GM12875 (cell line): ENCODE measurements around the gene THPO.
A peak's percentile ranks its signal among the peaks of the same experiment; 100 is the strongest.

Source experiments
- H3K4me3 ChIP-seq: one replicate; pipeline ENCODE4 v1.5.1; 2011; ENCODE audit warnings: low read depth, low read length, control low read depth
- TF ChIP-seq, protein P1 (sequence below): IDR thresholded peaks from 2 replicates; pipeline ENCODE4 v1.5.1; 2011; ENCODE audit warnings: low read depth, mild to moderate bottlenecking, control low read depth, inconsistent platforms, low read length, moderate library complexity, borderline replicate concordance; ENCODE audit not compliant: insufficient read depth

Gene THPO

DNA sequence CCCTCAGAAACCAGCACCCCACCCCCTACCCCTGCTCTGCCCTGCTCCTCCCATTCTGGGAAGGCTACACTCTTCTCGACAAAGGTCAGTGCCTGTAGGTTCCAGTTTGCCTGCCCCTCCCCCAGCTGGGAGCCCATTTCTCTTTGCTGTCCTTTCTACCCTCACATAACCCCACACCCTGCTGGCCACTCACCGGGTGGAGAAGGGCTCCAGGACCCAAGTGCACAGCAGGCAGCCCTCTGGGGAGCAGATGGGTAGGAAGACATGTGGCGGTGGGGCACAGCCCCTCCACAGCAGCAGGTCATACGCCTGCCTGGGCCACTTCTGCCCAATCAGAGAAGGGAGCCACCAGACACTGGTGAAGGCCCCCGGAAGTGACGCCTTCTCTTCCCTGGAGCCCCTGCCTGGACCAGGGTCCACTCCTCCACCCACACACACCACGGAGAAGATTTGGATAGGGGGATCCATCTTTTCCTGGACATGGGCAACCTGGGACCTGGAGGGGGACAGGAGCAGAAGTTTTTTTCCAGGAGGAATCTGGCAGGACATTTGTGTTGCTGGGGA is at the start of gene THPO:
Gene THPO (minus strand): TSS at position 326 of the 564 bp plus-strand sequence. CDS start 1,948 bp downstream, outside the sequence.
- no peak within 1 kb of the TSS for H3K4me3 ChIP-seq
- TF ChIP-seq, protein P1, sequence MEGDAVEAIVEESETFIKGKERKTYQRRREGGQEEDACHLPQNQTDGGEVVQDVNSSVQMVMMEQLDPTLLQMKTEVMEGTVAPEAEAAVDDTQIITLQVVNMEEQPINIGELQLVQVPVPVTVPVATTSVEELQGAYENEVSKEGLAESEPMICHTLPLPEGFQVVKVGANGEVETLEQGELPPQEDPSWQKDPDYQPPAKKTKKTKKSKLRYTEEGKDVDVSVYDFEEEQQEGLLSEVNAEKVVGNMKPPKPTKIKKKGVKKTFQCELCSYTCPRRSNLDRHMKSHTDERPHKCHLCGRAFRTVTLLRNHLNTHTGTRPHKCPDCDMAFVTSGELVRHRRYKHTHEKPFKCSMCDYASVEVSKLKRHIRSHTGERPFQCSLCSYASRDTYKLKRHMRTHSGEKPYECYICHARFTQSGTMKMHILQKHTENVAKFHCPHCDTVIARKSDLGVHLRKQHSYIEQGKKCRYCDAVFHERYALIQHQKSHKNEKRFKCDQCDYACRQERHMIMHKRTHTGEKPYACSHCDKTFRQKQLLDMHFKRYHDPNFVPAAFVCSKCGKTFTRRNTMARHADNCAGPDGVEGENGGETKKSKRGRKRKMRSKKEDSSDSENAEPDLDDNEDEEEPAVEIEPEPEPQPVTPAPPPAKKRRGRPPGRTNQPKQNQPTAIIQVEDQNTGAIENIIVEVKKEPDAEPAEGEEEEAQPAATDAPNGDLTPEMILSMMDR = no peak

DNA sequence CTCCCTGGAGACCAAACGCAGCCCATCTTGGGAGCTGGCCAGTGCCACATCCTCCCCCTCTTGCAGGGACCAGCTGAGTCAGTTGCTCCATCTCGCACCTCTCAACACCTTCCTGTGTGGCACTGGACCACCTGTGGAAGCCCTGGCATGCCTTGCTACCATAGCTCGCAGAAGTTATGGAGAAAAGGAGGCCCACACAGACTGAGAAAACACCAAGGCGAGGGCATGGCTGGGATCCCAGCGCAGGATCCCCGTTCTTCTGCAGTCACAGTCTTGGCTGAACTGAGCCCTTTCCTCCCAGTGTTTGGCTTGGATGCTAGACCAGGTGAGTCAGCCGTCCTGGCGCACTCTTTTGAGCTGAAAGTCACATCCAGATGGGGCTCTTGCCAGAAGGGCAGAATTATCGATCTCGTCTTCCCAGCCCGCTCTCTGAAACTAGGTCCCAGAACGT is 48.7 kb upstream of the THPO start:
- no peak overlapping the region for H3K4me3 ChIP-seq
- TF ChIP-seq, protein P1 = no peak

DNA sequence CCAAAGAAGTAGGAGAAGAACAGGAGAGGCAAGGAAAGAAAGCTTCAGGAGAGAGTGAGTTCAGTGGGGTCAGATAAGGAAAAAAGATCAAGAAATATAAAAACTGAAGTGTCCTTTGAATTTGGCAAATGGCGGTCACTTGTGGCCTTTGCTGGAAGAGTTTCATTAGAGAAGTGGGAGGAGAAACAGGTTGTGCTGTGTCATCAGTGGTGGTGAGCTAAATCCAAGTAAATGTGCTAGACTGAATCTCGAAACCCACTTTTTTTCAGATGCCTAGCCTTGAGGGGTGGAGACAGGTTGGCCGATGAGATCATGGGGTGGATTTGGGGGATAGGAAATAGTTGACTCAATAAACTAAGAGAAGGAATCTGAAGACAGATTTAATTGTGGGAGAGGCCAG is 45.6 kb upstream of the THPO start:
- no peak overlapping the region for H3K4me3 ChIP-seq
- TF ChIP-seq, protein P1 = no peak

DNA sequence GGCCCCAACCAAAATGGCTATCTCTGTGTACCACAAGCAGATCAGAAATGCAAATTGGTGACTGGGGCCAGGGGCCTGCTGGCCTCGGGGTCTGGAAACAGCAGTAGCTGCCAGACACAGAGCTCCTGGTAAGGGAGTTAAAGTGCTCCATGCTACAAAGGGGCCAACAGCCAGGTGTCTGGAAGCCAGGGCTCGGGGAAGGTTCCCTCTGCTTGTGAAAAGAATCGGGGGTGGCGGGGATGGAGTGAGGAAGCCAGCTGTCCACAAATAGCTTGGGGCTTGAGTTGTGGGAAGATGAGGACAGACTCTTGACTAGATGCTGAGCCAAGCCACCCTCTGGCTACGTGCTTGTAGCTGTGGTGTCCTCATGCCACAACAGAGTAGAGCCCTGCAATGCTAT is 41.2 kb upstream of the THPO start:
- no peak overlapping the region for H3K4me3 ChIP-seq
- TF ChIP-seq, protein P1 = no peak

DNA sequence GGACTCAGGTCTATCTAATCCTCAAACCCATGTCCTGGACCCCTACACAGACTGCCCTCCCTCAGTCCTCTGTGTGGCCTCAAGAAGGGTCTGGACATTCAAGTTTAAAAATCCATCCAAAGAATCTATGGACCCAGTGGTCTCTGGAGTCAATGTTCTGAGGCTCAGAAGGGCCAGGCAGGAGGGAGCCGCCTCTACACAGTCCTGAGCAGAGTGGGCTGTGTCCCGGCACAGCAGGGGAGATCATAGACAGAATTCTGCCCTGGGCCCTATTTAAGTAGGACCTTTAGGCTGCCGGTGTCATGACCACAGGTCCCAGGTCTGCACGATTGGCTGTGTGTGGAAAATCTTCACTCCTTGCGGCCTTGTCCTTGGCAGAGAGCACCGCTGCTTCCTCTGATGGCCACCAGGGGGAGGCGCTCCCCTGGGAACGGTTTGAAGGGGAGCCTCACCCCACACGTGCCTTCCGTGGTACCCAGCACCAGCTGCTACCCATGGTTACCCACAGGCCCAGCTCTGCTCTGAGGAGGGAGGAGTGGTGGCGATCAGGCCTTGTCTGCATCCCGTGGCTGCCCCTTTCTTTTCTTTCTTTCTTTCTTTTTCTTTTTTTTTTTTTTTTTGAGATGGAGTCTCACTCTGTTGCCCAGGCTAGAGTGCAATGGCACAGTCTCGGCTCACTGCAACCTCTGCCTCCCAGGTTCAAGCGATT is 39.8 kb upstream of the THPO start:
- TF ChIP-seq, protein P1 = peak; percentile 96
- H3K4me3 ChIP-seq = no peak overlapping the region

DNA sequence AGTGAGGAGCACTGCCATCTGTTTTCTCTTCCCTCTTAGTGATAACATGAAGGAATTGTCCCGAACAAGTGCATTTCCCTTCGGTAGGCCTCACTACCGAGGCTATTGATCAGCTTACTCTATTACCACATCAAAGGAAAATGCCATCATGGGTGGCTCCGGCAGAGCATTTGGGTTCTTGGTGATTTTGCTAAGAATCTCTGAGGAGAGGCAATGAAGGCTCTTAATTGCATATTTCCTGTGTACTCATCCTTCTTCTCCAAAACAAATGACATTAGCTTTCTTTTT is 37.1 kb upstream of the THPO start:
- H3K4me3 ChIP-seq = no peak overlapping the region
- TF ChIP-seq, protein P1 = no peak
